Naive thymus-derived CD4-positive, alpha-beta T cell (primary cell): Measurements from ENCODE around the gene CEACAM16. TPM values are rescaled to one million over a fixed set of nuclear protein-coding genes. Genes with fewer than 3 reads are reported as not detected.

ENCODE experiments used
- ATAC-seq: fragments of 150-1000 bp; cut with Tn5 transposase; 2 replicates; pipeline ENCODE4 v1.10.0; 2021; ENCODE audit warnings: mild to moderate bottlenecking, moderate library complexity
- CTCF ChIA-PET: fragments of 350-600 bp; sonication (Branson Sonifier 250); formaldehyde crosslinking; loops from one replicate; lab custom pipeline; 2021; ENCODE audit warnings: antibody characterized with exemption; lab: Charles Lee
- POLR2A ChIA-PET: fragments of 350-600 bp; sonication (Branson Sonifier 250); formaldehyde crosslinking; loops from one replicate; lab custom pipeline; 2021; ENCODE audit warnings: antibody characterized with exemption, inconsistent platforms; lab: Charles Lee
- DNase-seq, 9 donors: peaks; one replicate each; pipeline versions ENCODE4 v3.0.0 to v3.0.0-alpha.2; 2020 to 2022; ENCODE audit warnings: mixed read lengths in 1 of 9
- H3K27ac ChIP-seq: one replicate; pipeline ENCODE4 v1.7.0; 2013; ENCODE audit warnings: mild to moderate bottlenecking, low read depth, low read length, moderate library complexity
- H3K27me3 ChIP-seq, 2 donors: one replicate each; pipeline ENCODE4 v1.7.0; 2013; ENCODE audit warnings: low read length in 2 of 2, mild to moderate bottlenecking in 2 of 2, moderate library complexity in 2 of 2; ENCODE audit not compliant: control insufficient read depth in 2 of 2, insufficient read depth in 2 of 2
- H3K36me3 ChIP-seq, 3 experiments: 1 replicate in 2 of 3; 2 replicates in 1 of 3; pipeline ENCODE4 v1.7.0; 2013; ENCODE audit warnings: low read length in 3 of 3, mild to moderate bottlenecking in 3 of 3, moderate library complexity in 1 of 3; ENCODE audit not compliant: insufficient read depth in 3 of 3, control insufficient read depth in 2 of 3
- H3K4me1 ChIP-seq, 2 donors: one replicate each; pipeline ENCODE4 v1.7.0; 2013; ENCODE audit warnings: low read length in 2 of 2, mild to moderate bottlenecking in 2 of 2, moderate library complexity in 1 of 2; ENCODE audit not compliant: control insufficient read depth in 2 of 2, insufficient read depth in 2 of 2
- H3K4me3 ChIP-seq: 2 replicates; pipeline ENCODE4 v1.7.0; 2013; ENCODE audit warnings: mild to moderate bottlenecking, low read length
- H3K9me3 ChIP-seq, 3 experiments: 1 replicate in 2 of 3; 2 replicates in 1 of 3; pipeline ENCODE4 v1.7.0; 2013; ENCODE audit warnings: low read length in 3 of 3; ENCODE audit not compliant: control insufficient read depth in 2 of 3
- H3K27ac Mint-ChIP-seq, 9 donors: one replicate each; pipeline ENCODE4 v1.8.0; 2020 to 2022; ENCODE audit warnings: mixed read lengths in 9 of 9, mild to moderate bottlenecking in 8 of 9, moderate library complexity in 5 of 9, inconsistent platforms in 2 of 9
- H3K27me3 Mint-ChIP-seq, 5 donors: one replicate each; pipeline ENCODE4 v1.8.0; 2021 to 2022; ENCODE audit warnings: mixed read lengths in 5 of 5, mild to moderate bottlenecking in 1 of 5
- H3K36me3 Mint-ChIP-seq, 5 donors: one replicate each; pipeline ENCODE4 v1.8.0; 2020 to 2022; ENCODE audit warnings: mixed read lengths in 5 of 5, mild to moderate bottlenecking in 3 of 5, inconsistent platforms in 1 of 5
- H3K4me1 Mint-ChIP-seq, 7 donors: one replicate each; pipeline ENCODE4 v1.8.0; 2020 to 2022; ENCODE audit warnings: mixed read lengths in 7 of 7, mild to moderate bottlenecking in 3 of 7, inconsistent platforms in 1 of 7
- H3K4me3 Mint-ChIP-seq, 10 donors: one replicate each; pipeline ENCODE4 v1.8.0; 2020 to 2022; ENCODE audit warnings: mild to moderate bottlenecking in 10 of 10, mixed read lengths in 10 of 10, moderate library complexity in 6 of 10, inconsistent platforms in 2 of 10
- H3K9me3 Mint-ChIP-seq, 11 donors: one replicate each; pipeline ENCODE4 v1.8.0; 2020 to 2022; ENCODE audit warnings: mixed read lengths in 11 of 11, mild to moderate bottlenecking in 4 of 11, inconsistent platforms in 1 of 11, moderate library complexity in 1 of 11
- intact Hi-C, 2 donors: fragments of 100-400 bp; cut with micrococcal nuclease; formaldehyde crosslinking; loops; one replicate each; pipeline ENCODE4 v1.15.1; 2023
- polyA plus RNA-seq, 2 donors: library from polyadenylated mRNA; unstranded; fragments of 300-500 nt; fragmentation: Illumina TruSeq; gene quantifications; one replicate each; pipeline ENCODE4 v1.2.3, GENCODE V29; 2021
- total RNA-seq, 6 experiments: library from RNA in 5 of 6; stranded (reverse) in 5 of 6; gene quantifications; 1 replicate in 5 of 6; 2 replicates in 1 of 6; pipeline ENCODE4 v1.2.3 and lab custom pipeline; 2021 to 2026

CEACAM16 gene
- total and polyA plus RNA-seq, 7 experiments from 2014 or later: not detected

GRCh38 chr19:44689290-44690130 is 9.4 kb upstream of the CEACAM16 start:
- peak overlapping the region in 1 of 10 donors; percentile 20 for H3K4me3 Mint-ChIP-seq
- DNase-seq: peak; percentile 42 to 79 (median 69)
- ChIA-PET POLR2A (interaction anchor here (0.6 kb wide), 1 partner anchor 84 kb away, joined by 3 read pairs; no protein-coding TSS in a partner anchor), CTCF (interaction anchor here (0.5 to 6.1 kb wide), 8 partner anchors 16 to 155 kb away, joined by 3 to 65 read pairs (median 4); no protein-coding TSS in a partner anchor)
- H3K27ac ChIP-seq: no peak overlapping the region
- H3K27me3 Mint-ChIP-seq: peaks cover 5 to 17% (median 9%) of the 10 kb centered on the region in 5 donors
- no peaks in the 10 kb centered on the region for H3K36me3 ChIP-seq
- H3K4me1 ChIP-seq: peaks cover 0 to 21% of the 10 kb centered on the region in 2 donors
- H3K27me3 ChIP-seq: no peaks in the 10 kb centered on the region
- peaks cover 25 to 42% (median 34%) of the 10 kb centered on the region in 7 donors for H3K4me1 Mint-ChIP-seq
- intact Hi-C loops: loop anchor here (1.0 to 5.0 kb wide), 7 partner anchors 35 to 263 kb away; partner anchors contain the start of gene TOMM40 (in 1 of the 2)
- peaks cover 0 to 3% (median 0%) of the 10 kb centered on the region in 5 donors for H3K36me3 Mint-ChIP-seq
- H3K27ac Mint-ChIP-seq: peak overlapping the region in 5 of 9 donors; percentile 12 to 74 (median 45)
- peak; percentile 63 for ATAC-seq
- no peaks in the 10 kb centered on the region for H3K9me3 ChIP-seq
- H3K4me3 ChIP-seq: no peak overlapping the region
- no peaks in the 10 kb centered on the region for H3K9me3 Mint-ChIP-seq

GRCh38 chr19:44690131-44690440 is 8.9 kb upstream of the CEACAM16 start:
- ATAC-seq (no peak), DNase-seq (no peak)
- Histone ChIP-seq H3K4me3 (no peak overlapping the region), H3K27me3 (no peaks in the 10 kb centered on the region), H3K9me3 (no peaks in the 10 kb centered on the region), H3K36me3 (no peaks in the 10 kb centered on the region), H3K27ac (no peak overlapping the region), H3K4me1 (peaks cover 0 to 21% of the 10 kb centered on the region in 2 donors)
- ChIA-PET CTCF (interaction anchor here (1.3 to 6.1 kb wide), 5 partner anchors 33 to 154 kb away, joined by 3 to 65 read pairs (median 6); no protein-coding TSS in a partner anchor), POLR2A (interaction anchor here (0.6 kb wide), 1 partner anchor 83 kb away, joined by 3 read pairs; no protein-coding TSS in a partner anchor)
- Mint-ChIP-seq H3K9me3 (no peaks in the 10 kb centered on the region), H3K36me3 (peaks cover 0 to 3% (median 0%) of the 10 kb centered on the region in 5 donors), H3K4me1 (peaks cover 22 to 38% (median 30%) of the 10 kb centered on the region in 7 donors), H3K4me3 (no peak overlapping the region), H3K27ac (peak overlapping the region in 4 of 9 donors; percentile 12 to 74 (median 58)), H3K27me3 (peaks cover 2 to 14% (median 7%) of the 10 kb centered on the region in 5 donors)
- intact Hi-C loops: loop anchor here in 1 of 2 donors (5.0 kb wide), 2 partner anchors 38 to 202 kb away; partner anchors contain the start of gene TOMM40

GRCh38 chr19:44692379-44692721 is 6.6 kb upstream of the CEACAM16 start:
- CTCF ChIA-PET: interaction anchor here (6.1 kb wide), 1 partner anchor 79 kb away, joined by 65 read pairs; no protein-coding TSS in a partner anchor
- Histone ChIP-seq H3K36me3 (no peaks in the 10 kb centered on the region), H3K4me3 (no peak overlapping the region), H3K4me1 (peaks cover 0 to 21% of the 10 kb centered on the region in 2 donors), H3K27ac (peak overlapping the region; percentile 71), H3K9me3 (no peaks in the 10 kb centered on the region), H3K27me3 (no peaks in the 10 kb centered on the region)
- Mint-ChIP-seq H3K27ac (peak overlapping the region; percentile 83 to 97 (median 88)), H3K9me3 (no peaks in the 10 kb centered on the region), H3K27me3 (peaks cover 0 to 11% (median 4%) of the 10 kb centered on the region in 5 donors), H3K36me3 (peaks cover 0 to 3% (median 0%) of the 10 kb centered on the region in 5 donors), H3K4me3 (peak overlapping the region; percentile 42 to 82 (median 74)), H3K4me1 (peaks cover 20 to 34% (median 30%) of the 10 kb centered on the region in 7 donors)
- POLR2A ChIA-PET: interaction anchor here (0.7 to 1.6 kb wide), 3 partner anchors 14 to 78 kb away, joined by 3 to 5 read pairs (median 4); no protein-coding TSS in a partner anchor
- ATAC-seq: no peak
- intact Hi-C loops: loop anchor here (1.0 to 5.0 kb wide), 7 partner anchors 30 to 262 kb away; partner anchors contain the start of genes CLPTM1 (in 1 of the 2) and TOMM40 (in 1 of the 2)
- peak in 2 of 9 donors; percentile 24 to 34 for DNase-seq

- no peak overlapping the region for H3K27ac ChIP-seq
- no peak overlapping the region for H3K4me3 ChIP-seq
- no peaks in the 10 kb centered on the region for H3K27me3 ChIP-seq
- H3K27me3 Mint-ChIP-seq: peaks cover 0 to 12% (median 0%) of the 10 kb centered on the region in 5 donors
- peaks cover 0 to 3% (median 0%) of the 10 kb centered on the region in 5 donors for H3K36me3 Mint-ChIP-seq
- ATAC-seq (no peak), DNase-seq (peak in 1 of 9 donors; percentile 8)
- peaks cover 0 to 21% of the 10 kb centered on the region in 2 donors for H3K4me1 ChIP-seq
- H3K9me3 ChIP-seq: no peaks in the 10 kb centered on the region
- H3K4me3 Mint-ChIP-seq: peak overlapping the region in 3 of 10 donors; percentile 21 to 28 (median 24)
- POLR2A ChIA-PET: interaction anchor here (0.6 kb wide), 2 partner anchors 76 to 90 kb away, joined by 3 read pairs; no protein-coding TSS in a partner anchor
- H3K36me3 ChIP-seq: no peaks in the 10 kb centered on the region
- H3K4me1 Mint-ChIP-seq: peaks cover 20 to 32% (median 27%) of the 10 kb centered on the region in 7 donors
- no peaks in the 10 kb centered on the region for H3K9me3 Mint-ChIP-seq
- CTCF ChIA-PET: interaction anchor here (0.6 to 2.1 kb wide), 2 partner anchors 30 to 58 kb away, joined by 3 to 12 read pairs; no protein-coding TSS in a partner anchor
- peak overlapping the region in 8 of 9 donors; percentile 63 to 91 (median 77) for H3K27ac Mint-ChIP-seq
- intact Hi-C loops: loop anchor here in 1 of 2 donors (5.0 kb wide), 2 partner anchors 42 to 198 kb away; partner anchors contain the start of gene TOMM40
Observed at GRCh38 chr19:44694184-44694579, 4.8 kb upstream of the CEACAM16 start.

- intact Hi-C loops: no loop called here
- ChIA-PET POLR2A (no interaction called here), CTCF (interaction anchor here (0.6 kb wide), 1 partner anchor 801 kb away, joined by 3 read pairs; the partner anchor contains the start of gene PPM1N)
- no peak for ATAC-seq
- no peak overlapping the region for H3K4me3 Mint-ChIP-seq
- no peaks in the 10 kb centered on the region for H3K36me3 ChIP-seq
- peaks cover 0 to 12% (median 0%) of the 10 kb centered on the region in 5 donors for H3K27me3 Mint-ChIP-seq
- DNase-seq: no peak
- H3K4me1 Mint-ChIP-seq: peaks cover 9 to 21% (median 14%) of the 10 kb centered on the region in 7 donors
- no peaks in the 10 kb centered on the region for H3K9me3 Mint-ChIP-seq
- H3K36me3 Mint-ChIP-seq: peaks cover 0 to 3% (median 0%) of the 10 kb centered on the region in 5 donors
- H3K4me3 ChIP-seq: no peak overlapping the region
- H3K27me3 ChIP-seq: no peaks in the 10 kb centered on the region
- peaks cover 0 to 10% of the 10 kb centered on the region in 2 donors for H3K4me1 ChIP-seq
- H3K27ac ChIP-seq: no peak overlapping the region
- H3K27ac Mint-ChIP-seq: peak overlapping the region in 5 of 9 donors; percentile 4 to 84 (median 13)
- H3K9me3 ChIP-seq: no peaks in the 10 kb centered on the region
Observed at GRCh38 chr19:44696939-44697669, 1.8 kb upstream of the CEACAM16 start.

- H3K4me1 ChIP-seq: peaks cover 0 to 5% of the 10 kb centered on the region in 2 donors
- ATAC-seq: no peak
- no peak for DNase-seq
- H3K27ac ChIP-seq: no peak overlapping the region
- H3K4me3 ChIP-seq: no peak overlapping the region
- ChIA-PET POLR2A (no interaction called here), CTCF (no interaction called here)
- H3K4me1 Mint-ChIP-seq: peaks cover 3 to 16% (median 9%) of the 10 kb centered on the region in 7 donors
- no peaks in the 10 kb centered on the region for H3K27me3 ChIP-seq
- H3K36me3 ChIP-seq: no peaks in the 10 kb centered on the region
- no peaks in the 10 kb centered on the region for H3K9me3 ChIP-seq
- H3K27ac Mint-ChIP-seq: no peak overlapping the region
- peaks cover 0 to 12% (median 0%) of the 10 kb centered on the region in 5 donors for H3K27me3 Mint-ChIP-seq
- H3K9me3 Mint-ChIP-seq: no peaks in the 10 kb centered on the region
- H3K36me3 Mint-ChIP-seq: peaks cover 0 to 3% (median 0%) of the 10 kb centered on the region in 5 donors
- intact Hi-C loops: no loop called here
- no peak overlapping the region for H3K4me3 Mint-ChIP-seq
Observed at GRCh38 chr19:44697670-44698034, 1.3 kb upstream of the CEACAM16 start.
